ENCODE data around the gene HOXD4. TPM values are rescaled to one million over a fixed set of nuclear protein-coding genes. Genes with fewer than 3 reads are reported as not detected.
A peak's percentile ranks its signal among the peaks of the same experiment; 100 is the strongest.

Gene HOXD4
- total and polyA plus RNA-seq, 2 experiments from 2014 or later, result 1.4 to 2.5 TPM

DNA sequence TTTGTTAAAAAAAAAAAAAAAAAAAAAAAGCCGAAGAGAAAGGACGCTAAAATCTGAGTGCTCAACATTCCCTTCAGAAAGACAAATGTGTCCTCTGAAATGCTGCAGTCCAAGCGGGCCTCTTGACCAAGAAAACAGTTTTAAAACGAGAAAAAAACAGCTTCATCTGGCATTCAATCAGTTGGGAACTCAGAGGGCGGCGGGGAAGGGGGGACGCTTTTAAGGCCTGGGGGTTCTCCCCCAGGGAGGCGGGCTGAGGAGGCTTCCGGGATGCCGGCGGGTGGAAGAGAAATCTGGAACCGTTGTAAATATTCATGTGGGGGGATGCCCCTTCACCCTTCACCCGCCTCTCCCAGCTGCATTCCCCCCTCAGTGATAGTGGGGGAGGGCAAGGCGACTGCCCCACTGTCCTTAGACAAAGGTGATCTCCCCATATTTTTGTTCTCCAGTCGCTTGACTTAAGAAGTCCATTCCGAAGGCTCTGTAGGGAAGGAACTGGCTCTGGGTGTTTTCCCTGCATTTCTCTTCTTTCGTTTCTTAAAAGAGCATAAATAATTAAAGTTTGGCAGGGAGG lies 47.5 kb upstream of the HOXD4 start:
- peaks cover 23% of the 10 kb centered on the region for H3F3A ChIP-seq (ENCODE audit: insufficient read depth)
- peaks cover 8% of the 10 kb centered on the region for H3K4me1 ChIP-seq (ENCODE audit: insufficient read depth)
- H3K9me3 ChIP-seq (ENCODE audit: low read depth), result no peaks in the 10 kb centered on the region
- H3K36me3 ChIP-seq (ENCODE audit: low read depth), result no peaks in the 10 kb centered on the region
- peaks cover 66% of the 10 kb centered on the region for H3K79me2 ChIP-seq (ENCODE audit: insufficient read depth)
- TF ChIP-seq EZH2 (IDR thresholded peaks at IDR 0.05; ENCODE audit: insufficient read depth, poor library complexity, severe bottlenecking) (no peak), EZH2phosphoT487 (IDR thresholded peaks at IDR 0.05; ENCODE audit: insufficient read depth, low read depth) (no peak)
- peak overlapping the region; percentile 89 for H3K27ac ChIP-seq
- H2AFZ ChIP-seq, result peak overlapping the region; percentile 82
- DNase-seq, result peak; percentile 50
- H4K20me1 ChIP-seq (ENCODE audit: insufficient read depth), result no peaks in the 10 kb centered on the region
- H3K4me2 ChIP-seq (ENCODE audit: unreplicated experiment), result peak overlapping the region; percentile 95
- no peaks in the 10 kb centered on the region for H3K27me3 ChIP-seq (replicated peaks; ENCODE audit: insufficient read depth)
- H3K9me2 ChIP-seq (ENCODE audit: insufficient read depth), result no peaks in the 10 kb centered on the region
- 1% methylated on average over 16 to 17 of the region's 17 CpGs for WGBS, 2 experiments (ENCODE audit: low coverage in 1 of 2, low lambda C conversion rate in 2 of 2, missing lambda C conversion rate in 2 of 2)
- H3K4me3 ChIP-seq, result peak overlapping the region; percentile 88
- in situ Hi-C loops (cut with MboI), result loop anchor here (25.0 kb wide), 1 partner anchor 1633 kb away; no protein-coding TSS in a partner anchor
- H3K9ac ChIP-seq, result peak overlapping the region; percentile 93

DNA sequence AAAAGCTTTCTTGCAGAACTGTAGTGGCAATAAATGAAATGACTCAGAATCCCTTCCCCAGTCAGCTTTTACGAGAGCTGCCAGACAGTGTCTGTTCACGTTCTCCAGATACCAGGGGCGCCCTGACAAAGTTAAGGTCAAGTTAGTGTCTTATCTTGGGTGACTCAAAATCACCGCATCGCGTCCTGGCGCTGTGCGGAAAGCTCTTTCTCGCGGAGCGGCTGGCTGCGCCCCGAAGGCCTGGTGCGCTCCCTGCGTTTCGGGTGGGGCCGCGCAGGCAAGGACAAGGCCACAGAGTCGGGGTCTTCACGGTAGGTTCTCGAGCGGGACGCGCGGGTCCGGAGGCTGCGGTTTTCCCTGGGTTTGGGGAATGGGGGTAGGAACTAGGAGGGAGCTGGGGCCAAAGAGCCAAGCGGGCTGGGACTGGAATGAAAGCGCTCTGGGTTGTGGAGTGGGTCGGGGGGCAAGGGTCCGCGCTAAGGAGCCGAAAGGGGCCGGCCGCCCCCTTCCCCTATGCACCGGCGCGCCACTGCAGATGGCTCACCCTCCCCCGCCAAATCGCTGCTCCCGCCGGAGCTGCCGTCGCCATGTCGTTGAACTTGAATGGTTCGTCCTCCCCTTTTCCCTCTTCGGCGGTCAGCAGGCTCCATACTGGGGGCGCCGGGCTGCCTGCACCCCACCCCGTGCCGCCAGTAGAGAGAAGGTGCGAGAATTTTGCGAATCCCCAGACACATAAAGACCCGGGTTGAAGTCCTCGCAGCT lies 46.9 kb upstream of the HOXD4 start:
- in situ Hi-C loops (cut with MboI), result loop anchor here (25.0 kb wide), 1 partner anchor 1633 kb away; no protein-coding TSS in a partner anchor

DNA sequence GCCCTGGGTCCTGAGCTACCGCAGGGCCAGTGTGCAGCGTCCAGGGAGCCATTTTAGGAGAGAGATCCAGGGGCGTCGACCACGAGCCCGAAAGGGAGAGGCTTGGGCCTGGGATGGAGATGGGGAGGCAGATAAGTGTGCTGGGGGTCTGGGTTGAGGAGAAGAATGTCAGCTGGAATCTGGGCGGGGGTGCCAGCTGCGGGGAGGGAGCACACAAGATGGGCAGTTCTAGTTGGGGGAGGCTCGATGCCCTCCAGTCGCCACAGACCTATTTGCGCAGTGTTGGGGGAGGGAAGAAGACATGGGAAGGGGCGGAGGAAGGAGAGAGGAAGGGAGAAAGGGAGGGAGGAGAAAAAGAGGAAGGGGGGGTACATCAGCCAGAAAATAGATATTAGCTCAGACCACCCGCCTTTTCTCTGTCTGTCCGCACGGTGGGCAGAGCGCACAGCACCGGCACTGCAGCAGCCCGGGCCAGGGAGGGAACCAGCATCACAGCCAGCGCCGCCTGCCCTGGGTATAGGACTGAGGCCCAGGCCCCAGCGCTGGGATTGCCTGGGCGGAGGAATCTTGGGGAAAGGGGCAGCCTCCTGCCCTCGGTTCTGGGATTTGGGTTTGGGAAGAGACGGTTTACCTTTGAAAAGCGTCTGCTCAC lies 46.1 kb upstream of the HOXD4 start:
- peaks cover 8% of the 10 kb centered on the region for H3K4me1 ChIP-seq (ENCODE audit: insufficient read depth)
- peak overlapping the region; percentile 95 for H3K4me2 ChIP-seq (ENCODE audit: unreplicated experiment)
- H3K9ac ChIP-seq, result peak overlapping the region; percentile 93
- TF ChIP-seq EZH2 (IDR thresholded peaks at IDR 0.05; ENCODE audit: insufficient read depth, poor library complexity, severe bottlenecking), result no peak
- no peak for TF ChIP-seq EZH2phosphoT487 (IDR thresholded peaks at IDR 0.05; ENCODE audit: insufficient read depth, low read depth)
- peak overlapping the region; percentile 82 for H2AFZ ChIP-seq
- peaks cover 34% of the 10 kb centered on the region for H3F3A ChIP-seq (ENCODE audit: insufficient read depth)
- in situ Hi-C loops (cut with MboI), result loop anchor here (25.0 kb wide), 1 partner anchor 1632 kb away; no protein-coding TSS in a partner anchor
- H3K36me3 ChIP-seq (ENCODE audit: low read depth), result peaks cover 7% of the 10 kb centered on the region
- peak overlapping the region; percentile 88 for H3K4me3 ChIP-seq
- H3K79me2 ChIP-seq (ENCODE audit: insufficient read depth), result peaks cover 80% of the 10 kb centered on the region
- H3K9me3 ChIP-seq (ENCODE audit: low read depth), result no peaks in the 10 kb centered on the region
- DNase-seq, result peak; percentile 80
- no peaks in the 10 kb centered on the region for H3K27me3 ChIP-seq (replicated peaks; ENCODE audit: insufficient read depth)
- 0 to 1% methylated on average over 21 to 25 of the region's 25 CpGs for WGBS, 2 experiments (ENCODE audit: low coverage in 1 of 2, low lambda C conversion rate in 2 of 2, missing lambda C conversion rate in 2 of 2)
- H3K9me2 ChIP-seq (ENCODE audit: insufficient read depth), result no peaks in the 10 kb centered on the region
- H3K27ac ChIP-seq, result peak overlapping the region; percentile 89
- H4K20me1 ChIP-seq (ENCODE audit: insufficient read depth), result no peaks in the 10 kb centered on the region

More for the DNA sequence above, 46.9 kb upstream of the HOXD4 start:
- peaks cover under 1% of the 10 kb centered on the region; the same call in 1 of the 2 replicates for H3K36me3 ChIP-seq (ENCODE audit: low read depth)
- TF ChIP-seq EZH2phosphoT487 (IDR thresholded peaks at IDR 0.05; ENCODE audit: insufficient read depth, low read depth) (no peak), EZH2 (IDR thresholded peaks at IDR 0.05; ENCODE audit: insufficient read depth, poor library complexity, severe bottlenecking) (no peak)
- H3K4me3 ChIP-seq, result peak overlapping the region; percentile 88
- 1% methylated on average over 47 to 56 of the region's 56 CpGs for WGBS, 2 experiments (ENCODE audit: low coverage in 1 of 2, low lambda C conversion rate in 2 of 2, missing lambda C conversion rate in 2 of 2)
- peak overlapping the region; percentile 93 for H3K9ac ChIP-seq
- H4K20me1 ChIP-seq (ENCODE audit: insufficient read depth), result no peaks in the 10 kb centered on the region
- peak overlapping the region; percentile 95 for H3K4me2 ChIP-seq (ENCODE audit: unreplicated experiment)
- peak overlapping the region; percentile 82 for H2AFZ ChIP-seq
- peak overlapping the region; percentile 89 for H3K27ac ChIP-seq
- peaks cover 28% of the 10 kb centered on the region for H3F3A ChIP-seq (ENCODE audit: insufficient read depth)
- H3K27me3 ChIP-seq (replicated peaks; ENCODE audit: insufficient read depth), result no peaks in the 10 kb centered on the region
- no peaks in the 10 kb centered on the region for H3K9me2 ChIP-seq (ENCODE audit: insufficient read depth)
- peaks cover 73% of the 10 kb centered on the region for H3K79me2 ChIP-seq (ENCODE audit: insufficient read depth)
- peaks cover 8% of the 10 kb centered on the region for H3K4me1 ChIP-seq (ENCODE audit: insufficient read depth)
- no peaks in the 10 kb centered on the region for H3K9me3 ChIP-seq (ENCODE audit: low read depth)
- peak; percentile 85 for DNase-seq
